ENCODE measurements around the gene MKNK1.

GRCh38 chr1:46645815-46646214, 41.7 kb upstream of the MKNK1 start:
- TF ChIP-seq USF2 (IDR thresholded peaks at IDR 0.05; ENCODE audit: low read depth, low read length): no peak
- TF ChIP-seq SMC3 (IDR thresholded peaks at IDR 0.05; ENCODE audit: low read depth, low read length): no peak
- TF ChIP-seq CTCF (conservative IDR thresholded peaks at IDR 0.05; ENCODE audit: low read depth, low read length): no peak

Data from IMR-90 (cell line).